GM06990 (cell line): Measurements from ENCODE around the gene OR8D2.

Experiments
- DNase-seq: peaks from one replicate; pipeline ENCODE4 v3.0.0-alpha.2; 2011; ENCODE audit not compliant: insufficient read length; ENCODE audit errors: extremely low read depth
- H3K27me3 ChIP-seq: replicated peaks from 2 replicates; pipeline ENCODE4 v1.6.0; 2011; ENCODE audit warnings: low read length; ENCODE audit not compliant: control insufficient read depth, insufficient read depth
- H3K36me3 ChIP-seq: 2 replicates; pipeline ENCODE4 v1.5.1; 2011; ENCODE audit warnings: low read length; ENCODE audit not compliant: control insufficient read depth, insufficient read depth
- H3K4me3 ChIP-seq: replicated peaks from 2 replicates; pipeline ENCODE4 v1.5.1; 2011; ENCODE audit warnings: low read depth, mild to moderate bottlenecking, control low read depth, low read length
- TF ChIP-seq, protein P1 (sequence below): IDR thresholded peaks from 2 replicates; pipeline ENCODE4 v1.5.1; 2011; ENCODE audit warnings: low read length, control low read depth, mild to moderate bottlenecking, inconsistent platforms; ENCODE audit not compliant: insufficient read depth, poor library complexity, severe bottlenecking

The OR8D2 gene, protein sequence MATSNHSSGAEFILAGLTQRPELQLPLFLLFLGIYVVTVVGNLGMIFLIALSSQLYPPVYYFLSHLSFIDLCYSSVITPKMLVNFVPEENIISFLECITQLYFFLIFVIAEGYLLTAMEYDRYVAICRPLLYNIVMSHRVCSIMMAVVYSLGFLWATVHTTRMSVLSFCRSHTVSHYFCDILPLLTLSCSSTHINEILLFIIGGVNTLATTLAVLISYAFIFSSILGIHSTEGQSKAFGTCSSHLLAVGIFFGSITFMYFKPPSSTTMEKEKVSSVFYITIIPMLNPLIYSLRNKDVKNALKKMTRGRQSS

DNA sequence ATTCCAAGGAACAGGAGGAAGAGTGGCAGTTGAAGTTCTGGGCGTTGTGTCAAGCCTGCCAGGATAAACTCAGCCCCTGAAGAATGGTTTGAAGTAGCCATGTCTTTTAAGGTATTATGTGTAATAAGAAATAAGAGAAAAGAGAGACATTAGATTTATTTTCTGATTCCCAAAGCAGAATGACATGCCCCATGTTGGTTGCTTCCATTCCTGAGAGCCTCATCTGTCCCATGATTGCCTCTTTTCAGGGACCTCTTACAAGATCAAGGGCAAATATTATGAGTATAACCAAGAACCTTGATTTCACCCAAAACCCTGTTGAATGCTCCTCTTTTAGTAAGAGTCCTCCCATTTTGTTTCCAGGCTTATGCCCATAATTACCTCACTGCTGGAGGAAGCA is at the start of gene OR8D2:
TSS of gene OR8D2 (minus strand) at position 101 of the 400 bp plus-strand sequence. CDS start at position 101, 0 bp downstream.
- H3K4me3 ChIP-seq: no peak within 1 kb of the TSS
- H3K36me3 ChIP-seq: no peaks in the 10 kb centered on the region
- 0 out of 2 replicates have a peak, but pooled peaks cover 2% of the 10 kb centered on the region for H3K27me3 ChIP-seq
- TF ChIP-seq, protein P1, sequence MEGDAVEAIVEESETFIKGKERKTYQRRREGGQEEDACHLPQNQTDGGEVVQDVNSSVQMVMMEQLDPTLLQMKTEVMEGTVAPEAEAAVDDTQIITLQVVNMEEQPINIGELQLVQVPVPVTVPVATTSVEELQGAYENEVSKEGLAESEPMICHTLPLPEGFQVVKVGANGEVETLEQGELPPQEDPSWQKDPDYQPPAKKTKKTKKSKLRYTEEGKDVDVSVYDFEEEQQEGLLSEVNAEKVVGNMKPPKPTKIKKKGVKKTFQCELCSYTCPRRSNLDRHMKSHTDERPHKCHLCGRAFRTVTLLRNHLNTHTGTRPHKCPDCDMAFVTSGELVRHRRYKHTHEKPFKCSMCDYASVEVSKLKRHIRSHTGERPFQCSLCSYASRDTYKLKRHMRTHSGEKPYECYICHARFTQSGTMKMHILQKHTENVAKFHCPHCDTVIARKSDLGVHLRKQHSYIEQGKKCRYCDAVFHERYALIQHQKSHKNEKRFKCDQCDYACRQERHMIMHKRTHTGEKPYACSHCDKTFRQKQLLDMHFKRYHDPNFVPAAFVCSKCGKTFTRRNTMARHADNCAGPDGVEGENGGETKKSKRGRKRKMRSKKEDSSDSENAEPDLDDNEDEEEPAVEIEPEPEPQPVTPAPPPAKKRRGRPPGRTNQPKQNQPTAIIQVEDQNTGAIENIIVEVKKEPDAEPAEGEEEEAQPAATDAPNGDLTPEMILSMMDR: no peak
- DNase-seq: no peak

DNA sequence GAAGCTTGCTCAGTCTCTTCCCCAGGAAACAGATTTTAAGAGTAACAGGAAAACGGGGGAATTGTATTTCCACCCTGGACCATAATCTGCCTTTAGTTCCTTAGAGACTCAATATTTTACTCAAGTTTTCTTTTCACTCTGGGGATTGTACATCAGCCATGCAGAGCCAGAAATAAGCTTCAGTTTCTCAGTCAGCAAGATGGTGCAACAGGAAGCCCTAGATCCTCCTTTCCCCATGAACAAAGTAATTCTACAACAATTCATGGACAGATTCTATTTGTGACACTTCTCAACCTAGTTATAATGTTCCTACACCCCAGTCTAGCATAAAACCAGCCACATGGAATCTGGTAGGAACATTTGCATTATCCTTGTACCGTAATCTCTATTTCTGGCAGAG is 39.6 kb upstream of the OR8D2 start:
- TF ChIP-seq, protein P1: no peak
- H3K36me3 ChIP-seq: no peaks in the 10 kb centered on the region
- no peak for DNase-seq
- H3K4me3 ChIP-seq: no peak overlapping the region
- H3K27me3 ChIP-seq: no peaks in the 10 kb centered on the region

DNA sequence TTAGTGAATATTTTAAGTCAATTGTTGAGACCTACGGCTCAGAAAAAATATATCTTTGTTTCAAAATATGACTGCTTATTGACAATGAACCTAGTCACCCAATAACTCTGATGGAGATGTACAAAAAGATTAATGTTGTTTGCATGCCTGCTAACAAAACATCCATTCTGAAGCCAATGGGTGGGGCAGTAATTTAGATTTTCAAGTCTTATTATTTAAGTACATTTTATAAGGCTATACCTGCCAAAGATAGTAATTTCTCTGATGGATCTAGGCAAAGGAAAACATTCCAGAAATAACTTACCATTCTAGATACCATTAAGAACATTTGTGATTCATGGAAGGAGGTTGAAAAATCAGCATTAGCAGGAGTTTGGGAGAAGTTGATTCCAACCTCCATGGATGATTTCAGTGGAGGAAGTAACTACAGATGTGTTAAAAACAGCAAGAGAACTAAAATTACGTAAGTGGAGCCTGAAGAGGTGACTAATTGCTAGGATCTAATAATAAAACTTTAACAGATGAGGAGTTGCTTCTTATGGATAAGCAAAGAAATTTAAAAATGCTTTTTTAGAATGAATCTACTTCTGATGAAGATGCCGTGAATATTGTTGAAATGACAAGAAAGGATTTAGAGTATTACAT is 26.4 kb upstream of the OR8D2 start:
- no peak overlapping the region for H3K4me3 ChIP-seq
- TF ChIP-seq, protein P1: no peak
- H3K36me3 ChIP-seq: no peaks in the 10 kb centered on the region
- no peaks in the 10 kb centered on the region for H3K27me3 ChIP-seq
- DNase-seq: no peak

DNA sequence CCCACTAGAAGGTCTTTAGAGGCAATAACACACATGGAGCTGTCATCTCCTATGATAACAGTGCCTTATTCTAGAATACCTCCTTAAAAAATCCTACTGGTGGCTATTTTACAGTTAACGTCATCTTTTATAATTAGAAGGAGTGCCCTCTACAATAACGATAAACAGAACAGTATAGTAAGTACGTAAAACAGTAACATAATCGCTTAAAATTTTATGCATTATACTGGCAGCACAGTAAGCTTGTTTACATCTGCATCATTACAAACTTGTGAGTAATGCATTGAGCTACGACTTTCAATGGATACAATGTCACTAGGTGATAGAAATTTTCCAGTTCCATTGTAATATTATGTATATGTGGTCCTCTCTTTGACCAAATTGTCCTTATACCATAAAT is 24.3 kb upstream of the OR8D2 start:
- Histone ChIP-seq H3K36me3 (no peaks in the 10 kb centered on the region), H3K27me3 (no peaks in the 10 kb centered on the region), H3K4me3 (no peak overlapping the region)
- TF ChIP-seq, protein P1: no peak
- DNase-seq: no peak

DNA sequence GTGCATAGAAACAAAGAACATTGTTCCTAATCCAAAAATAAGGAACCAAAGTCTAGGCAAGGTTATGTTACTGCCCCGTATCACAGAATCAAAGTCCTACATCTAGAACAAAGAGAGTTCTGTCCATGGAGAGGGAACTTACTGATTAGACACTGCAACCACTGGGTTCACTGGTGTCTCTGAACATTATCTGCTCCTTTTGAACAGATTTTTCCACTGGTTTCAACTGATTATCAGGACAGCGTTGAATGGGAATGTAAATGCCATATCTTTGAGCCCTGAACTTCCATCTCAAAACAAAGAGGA is 20.1 kb upstream of the OR8D2 start:
- TF ChIP-seq, protein P1: no peak
- Histone ChIP-seq H3K4me3 (no peak overlapping the region), H3K27me3 (no peaks in the 10 kb centered on the region), H3K36me3 (no peaks in the 10 kb centered on the region)
- no peak for DNase-seq
